B cell (primary cell): Measurements from ENCODE around the gene CNPPD1. TPM values are rescaled to one million over a fixed set of nuclear protein-coding genes. Genes with fewer than 3 reads are reported as not detected.
A peak's percentile ranks its signal among the peaks of the same experiment; 100 is the strongest.

Experiments
- ATAC-seq: fragments of 200-7000 bp; cut with Tn5 transposase; one replicate; pipeline ENCODE4 v1.10.0; 2021; ENCODE audit warnings: low read depth, mild to moderate bottlenecking, moderate number of reproducible peaks, moderate library complexity
- CTCF ChIA-PET: fragments of 350-600 bp; sonication (Branson Sonifier 250); formaldehyde crosslinking; loops from one replicate; lab custom pipeline; 2021; ENCODE audit warnings: antibody characterized with exemption, inconsistent platforms; lab: Charles Lee
- POLR2A ChIA-PET: fragments of 350-600 bp; sonication (Branson Sonifier 250); formaldehyde crosslinking; loops from one replicate; lab custom pipeline; 2021; ENCODE audit warnings: antibody characterized with exemption; lab: Charles Lee
- DNase-seq: peaks from one replicate; pipeline ENCODE4 v3.0.0; 2013
- H2AFZ ChIP-seq: 2 replicates; pipeline ENCODE4 v1.6.1; 2012; ENCODE audit warnings: mild to moderate bottlenecking, low read depth, low read length; ENCODE audit not compliant: insufficient read depth, poor library complexity, severe bottlenecking
- H3K27ac ChIP-seq, 2 donors: 1 replicate in 1 of 2; 2 replicates in 1 of 2; pipeline ENCODE4 v1.5.1; 2012 to 2013; ENCODE audit warnings: low read length in 2 of 2, mild to moderate bottlenecking in 2 of 2, moderate library complexity in 1 of 2
- H3K27me3 ChIP-seq, 4 experiments: fragments of 200-600 bp in 1 of 4; sonication (generic) in 1 of 4; replicated peaks in 1 of 4; 1 replicate in 2 of 4; 2 replicates in 2 of 4; pipeline versions ENCODE4 v1.6.1 to v1.7.0; 2013 to 2016; ENCODE audit warnings: low read length in 3 of 4, mild to moderate bottlenecking in 2 of 4, mixed read lengths in 1 of 4, moderate library complexity in 1 of 4; ENCODE audit not compliant: insufficient read depth in 4 of 4, control insufficient read depth in 3 of 4; ENCODE audit errors: control extremely low read depth in 1 of 4
- H3K36me3 ChIP-seq, 2 experiments: replicated peaks in 1 of 2; 1 replicate in 1 of 2; 2 replicates in 1 of 2; pipeline versions ENCODE4 v1.6.1 to v1.7.1; 2013; ENCODE audit warnings: low read length in 1 of 2; ENCODE audit not compliant: insufficient read depth in 2 of 2, control insufficient read depth in 1 of 2; ENCODE audit errors: control extremely low read depth in 1 of 2, extremely low read depth in 1 of 2
- H3K4me1 ChIP-seq, 2 donors: fragments of 200-600 bp in 1 of 2; sonication (generic) in 1 of 2; 1 replicate in 1 of 2; 2 replicates in 1 of 2; pipeline versions ENCODE4 v1.5.1 to v1.6.1; 2013 to 2017; ENCODE audit warnings: low read length in 2 of 2; ENCODE audit not compliant: control insufficient read depth in 2 of 2, insufficient read depth in 2 of 2
- H3K4me2 ChIP-seq: replicated peaks from 2 replicates; pipeline ENCODE3; 2012; ENCODE audit warnings: mild to moderate bottlenecking, low read depth, low read length; ENCODE audit not compliant: poor library complexity, severe bottlenecking
- H3K4me3 ChIP-seq, 5 experiments: fragments of 200-600 bp in 1 of 5; sonication (generic) in 1 of 5; 1 replicate in 3 of 5; 2 replicates in 2 of 5; pipeline versions ENCODE4 v1.5.1 to v1.7.0; 2011 to 2016; ENCODE audit warnings: low read length in 4 of 5, mild to moderate bottlenecking in 4 of 5, low read depth in 2 of 5, control low read depth in 1 of 5, moderate library complexity in 1 of 5; ENCODE audit not compliant: insufficient read depth in 1 of 5; ENCODE audit errors: control extremely low read depth in 1 of 5, extremely low read depth in 1 of 5
- H3K79me2 ChIP-seq: fragments of 200-600 bp; sonication (generic); one replicate; pipeline ENCODE4 v1.6.0; 2016; ENCODE audit warnings: low read length; ENCODE audit not compliant: control insufficient read depth, insufficient read depth
- H3K9ac ChIP-seq: fragments of 200-600 bp; sonication (generic); 2 replicates; pipeline ENCODE4 v1.6.1; 2017; ENCODE audit warnings: mild to moderate bottlenecking, low read length, moderate library complexity
- H3K9me3 ChIP-seq, 3 donors: one replicate each; pipeline versions ENCODE4 v1.6.1 to v1.7.1; 2013; ENCODE audit warnings: low read length in 2 of 3; ENCODE audit not compliant: control insufficient read depth in 2 of 3, insufficient read depth in 1 of 3; ENCODE audit errors: control extremely low read depth in 1 of 3
- H4K20me1 ChIP-seq: 2 replicates; pipeline ENCODE4 v1.6.0; 2012; ENCODE audit warnings: mild to moderate bottlenecking, low read length; ENCODE audit not compliant: insufficient read depth, control insufficient read depth, poor library complexity, severe bottlenecking
- H3K27ac Mint-ChIP-seq: one replicate; pipeline ENCODE4 v1.8.0; 2021; ENCODE audit warnings: mixed read lengths
- H3K27me3 Mint-ChIP-seq: one replicate; pipeline ENCODE4 v1.8.0; 2021; ENCODE audit warnings: mixed read lengths
- H3K4me1 Mint-ChIP-seq: one replicate; pipeline ENCODE4 v1.8.0; 2021; ENCODE audit warnings: mixed read lengths
- H3K4me3 Mint-ChIP-seq: one replicate; pipeline ENCODE4 v1.8.0; 2021; ENCODE audit warnings: mixed read lengths
- H3K9me3 Mint-ChIP-seq: one replicate; pipeline ENCODE4 v1.8.0; 2022; ENCODE audit warnings: mixed read lengths; ENCODE audit not compliant: insufficient read depth
- EZH2 ChIP-seq: IDR thresholded peaks from 2 replicates; pipeline ENCODE4 v1.6.1; 2012; ENCODE audit warnings: borderline replicate concordance, low read depth, mild to moderate bottlenecking, moderate library complexity, low read length; ENCODE audit not compliant: insufficient read depth, poor library complexity, severe bottlenecking
- WGBS: methylation state at CpG from one replicate; pipeline ENCODE4 v1.1.5; 2013; ENCODE audit warnings: missing lambda C conversion rate; ENCODE audit not compliant: insufficient coverage; 5-methylcytosine and 5-hydroxymethylcytosine counted together
- intact Hi-C: fragments of 100-400 bp; cut with micrococcal nuclease; formaldehyde crosslinking; loops from one replicate; pipeline ENCODE4 v1.10.0; 2022
- polyA plus RNA-seq: library from polyadenylated mRNA; depleted of rRNA; stranded (reverse); fragments of >200 nt; gene quantifications from 2 replicates; pipeline ENCODE4 v1.2.3, GENCODE V29; 2012
- total RNA-seq, 2 donors: library from RNA; stranded (reverse); fragments of 120-200 nt in 1 of 2; gene quantifications; 1 replicate in 1 of 2; 2 replicates in 1 of 2; pipeline versions ENCODE4 v1.2.3 to v1.2.4, GENCODE V29; 2013 to 2022
- TF ChIP-seq, protein P1 (sequence below): fragments of 200-600 bp; IDR thresholded peaks from one replicate; pipeline ENCODE4 v1.8.0; 2022; ENCODE audit warnings: antibody characterized with exemption, mild to moderate bottlenecking

Gene CNPPD1
- total and polyA plus RNA-seq, 2 donors (not counting 1 experiment from before 2014, with no cell fraction given) = 150 to 159 TPM

DNA sequence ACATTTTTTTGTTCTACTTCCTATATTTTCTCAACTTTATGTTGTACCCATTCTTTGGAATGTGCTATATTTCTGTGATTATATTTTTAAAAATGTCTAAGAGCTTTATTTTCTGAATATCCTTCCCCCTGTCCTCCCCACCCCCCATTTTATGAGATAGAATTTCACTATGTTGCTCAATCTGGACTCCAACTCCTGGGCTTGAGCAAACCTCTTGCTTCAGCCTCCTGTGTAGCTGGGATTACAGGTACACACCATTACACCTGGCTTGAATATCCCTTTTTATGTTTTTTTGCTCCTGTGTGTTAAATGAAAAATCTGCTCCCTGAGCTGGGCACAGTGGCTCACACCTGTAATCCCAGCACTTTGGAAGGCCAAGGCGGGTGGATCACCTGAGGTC, 20.7 kb upstream of the CNPPD1 start:
- Histone ChIP-seq H3K36me3 (no peaks in the 10 kb centered on the region), H3K4me2 (no peak overlapping the region), H3K79me2 (no peaks in the 10 kb centered on the region), H4K20me1 (no peaks in the 10 kb centered on the region), H3K9ac (no peak overlapping the region), H3K4me3 (no peak overlapping the region), H2AFZ (no peak overlapping the region), H3K27me3 (peaks cover 0 to 3% (median 0%) of the 10 kb centered on the region in 4 experiments), H3K9me3 (no peaks in the 10 kb centered on the region), H3K4me1 (no peaks in the 10 kb centered on the region), H3K27ac (no peak overlapping the region)
- WGBS = no CpG with 5 or more reads among the region's 1 CpG
- ChIA-PET POLR2A (interaction anchor here (0.7 kb wide), 1 partner anchor 9 kb away, joined by 5 read pairs; no protein-coding TSS in a partner anchor), CTCF (interaction anchor here (1.2 kb wide), 1 partner anchor 26 kb away, joined by 3 read pairs; no protein-coding TSS in a partner anchor)
- H3K4me3 Mint-ChIP-seq = no peak overlapping the region
- no peaks in the 10 kb centered on the region for H3K4me1 Mint-ChIP-seq
- no peak overlapping the region for H3K27ac Mint-ChIP-seq
- peaks cover 14% of the 10 kb centered on the region for H3K27me3 Mint-ChIP-seq
- ATAC-seq (no peak), DNase-seq (no peak)
- TF ChIP-seq, protein P1, sequence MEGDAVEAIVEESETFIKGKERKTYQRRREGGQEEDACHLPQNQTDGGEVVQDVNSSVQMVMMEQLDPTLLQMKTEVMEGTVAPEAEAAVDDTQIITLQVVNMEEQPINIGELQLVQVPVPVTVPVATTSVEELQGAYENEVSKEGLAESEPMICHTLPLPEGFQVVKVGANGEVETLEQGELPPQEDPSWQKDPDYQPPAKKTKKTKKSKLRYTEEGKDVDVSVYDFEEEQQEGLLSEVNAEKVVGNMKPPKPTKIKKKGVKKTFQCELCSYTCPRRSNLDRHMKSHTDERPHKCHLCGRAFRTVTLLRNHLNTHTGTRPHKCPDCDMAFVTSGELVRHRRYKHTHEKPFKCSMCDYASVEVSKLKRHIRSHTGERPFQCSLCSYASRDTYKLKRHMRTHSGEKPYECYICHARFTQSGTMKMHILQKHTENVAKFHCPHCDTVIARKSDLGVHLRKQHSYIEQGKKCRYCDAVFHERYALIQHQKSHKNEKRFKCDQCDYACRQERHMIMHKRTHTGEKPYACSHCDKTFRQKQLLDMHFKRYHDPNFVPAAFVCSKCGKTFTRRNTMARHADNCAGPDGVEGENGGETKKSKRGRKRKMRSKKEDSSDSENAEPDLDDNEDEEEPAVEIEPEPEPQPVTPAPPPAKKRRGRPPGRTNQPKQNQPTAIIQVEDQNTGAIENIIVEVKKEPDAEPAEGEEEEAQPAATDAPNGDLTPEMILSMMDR = no peak
- no peak for TF ChIP-seq EZH2
- intact Hi-C loops = no loop called here
- no peaks in the 10 kb centered on the region for H3K9me3 Mint-ChIP-seq

DNA sequence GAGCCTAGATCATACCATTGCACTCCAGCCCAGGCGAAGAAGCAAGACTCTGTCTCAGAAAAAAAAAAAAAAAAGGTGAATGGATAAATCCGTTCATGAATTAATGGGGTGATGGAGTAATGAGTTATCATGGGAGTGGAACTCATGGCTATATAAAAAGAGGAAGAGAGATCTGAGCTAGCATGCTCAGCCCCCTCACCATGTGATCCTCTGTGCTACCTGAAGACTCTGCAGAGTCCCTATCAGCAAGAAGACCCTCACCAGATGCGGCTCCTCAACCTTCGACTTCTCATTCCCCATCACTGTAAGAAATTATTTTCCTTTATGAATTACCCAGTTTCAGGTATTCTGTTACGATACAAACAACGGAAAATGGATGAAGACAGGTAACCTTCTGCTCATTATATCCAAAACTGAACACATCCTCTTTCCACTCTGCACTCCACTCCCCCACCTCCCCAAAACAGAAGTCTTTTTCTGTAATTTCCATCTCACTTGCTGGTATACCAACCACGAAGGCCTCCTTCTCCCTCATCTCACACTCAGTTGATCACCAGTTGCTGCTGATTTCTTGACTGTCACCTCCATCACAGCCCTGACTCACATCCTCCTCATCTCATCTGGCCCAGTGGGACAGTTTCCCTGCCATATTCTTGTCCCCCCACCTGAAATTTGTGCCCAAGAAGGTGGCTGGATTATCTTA, 10.2 kb upstream of the CNPPD1 start:
- DNase-seq = peak; percentile 33
- peaks cover 7 to 8% of the 10 kb centered on the region in 2 donors for H3K4me1 ChIP-seq
- peaks cover 8% of the 10 kb centered on the region for H3K4me1 Mint-ChIP-seq
- H3K36me3 ChIP-seq = peaks cover 2 to 27% of the 10 kb centered on the region in 2 experiments
- CTCF ChIA-PET = no interaction called here
- H3K27me3 ChIP-seq = no peaks in the 10 kb centered on the region
- peak overlapping the region; percentile 4 for H3K4me2 ChIP-seq
- TF ChIP-seq, protein P1 = no peak
- TF ChIP-seq EZH2 = no peak
- H3K27me3 Mint-ChIP-seq = no peaks in the 10 kb centered on the region
- peak overlapping the region in 1 of 2 donors; percentile 9 for H3K27ac ChIP-seq
- ATAC-seq = peak; percentile 58
- intact Hi-C loops = no loop called here
- H3K79me2 ChIP-seq = no peaks in the 10 kb centered on the region
- POLR2A ChIA-PET = interaction anchor here (0.6 kb wide), 1 partner anchor 20 kb away, joined by 3 read pairs; no protein-coding TSS in a partner anchor
- H2AFZ ChIP-seq = no peak overlapping the region
- WGBS = 63% methylated on average over 5 of the region's 7 CpGs
- H3K27ac Mint-ChIP-seq = peak overlapping the region; percentile 74
- no peaks in the 10 kb centered on the region for H3K9me3 Mint-ChIP-seq
- H3K4me3 Mint-ChIP-seq = peak overlapping the region; percentile 8
- H4K20me1 ChIP-seq = peaks cover 5% of the 10 kb centered on the region
- no peaks in the 10 kb centered on the region for H3K9me3 ChIP-seq
- no peak overlapping the region for H3K9ac ChIP-seq
- no peak overlapping the region for H3K4me3 ChIP-seq
